GM10266 (cell line): ENCODE data around the gene PHACTR3.

Experiments used
- DNase-seq: peaks from one replicate; pipeline ENCODE4 v3.0.0; 2012; ENCODE audit errors: extremely low spot score
- CTCF ChIP-seq: IDR thresholded peaks from 2 replicates; pipeline ENCODE4 v1.5.1; 2012; ENCODE audit warnings: mild to moderate bottlenecking, low read depth; ENCODE audit not compliant: control insufficient read depth, insufficient read depth; ENCODE audit errors: missing control alignments

PHACTR3 gene

GRCh38 chr20:59822291-59823029 lies 218.1 kb downstream of the PHACTR3 start:
- TF ChIP-seq CTCF: no peak
- DNase-seq: no peak

GRCh38 chr20:59823030-59823423 lies 218.7 kb downstream of the PHACTR3 start:
- no peak for DNase-seq
- TF ChIP-seq CTCF: no peak

GRCh38 chr20:59823491-59824259 lies 219.3 kb downstream of the PHACTR3 start:
- TF ChIP-seq CTCF: no peak
- no peak for DNase-seq

- TF ChIP-seq CTCF: no peak
Measured at GRCh38 chr20:59824711-59825562, 220.6 kb downstream of the PHACTR3 start.

GRCh38 chr20:59825563-59825920 lies 221.2 kb downstream of the PHACTR3 start:
- no peak for TF ChIP-seq CTCF
- no peak for DNase-seq

More at GRCh38 chr20:59824711-59825562, 220.6 kb downstream of the PHACTR3 start:
- DNase-seq: no peak

GRCh38 chr20:59825944-59826759 lies 221.8 kb downstream of the PHACTR3 start:
- DNase-seq: no peak
- TF ChIP-seq CTCF: no peak
